ENCODE data around the gene IGF2BP2. TPM values are rescaled to one million over a fixed set of nuclear protein-coding genes. Genes with fewer than 3 reads are reported as not detected.
A peak's percentile ranks its signal among the peaks of the same experiment; 100 is the strongest.

Gene IGF2BP2
- total and polyA plus RNA-seq, 2 of the 4 experiments (the other 2 are of a cell fraction): 23.4 to 88.2 TPM

DNA sequence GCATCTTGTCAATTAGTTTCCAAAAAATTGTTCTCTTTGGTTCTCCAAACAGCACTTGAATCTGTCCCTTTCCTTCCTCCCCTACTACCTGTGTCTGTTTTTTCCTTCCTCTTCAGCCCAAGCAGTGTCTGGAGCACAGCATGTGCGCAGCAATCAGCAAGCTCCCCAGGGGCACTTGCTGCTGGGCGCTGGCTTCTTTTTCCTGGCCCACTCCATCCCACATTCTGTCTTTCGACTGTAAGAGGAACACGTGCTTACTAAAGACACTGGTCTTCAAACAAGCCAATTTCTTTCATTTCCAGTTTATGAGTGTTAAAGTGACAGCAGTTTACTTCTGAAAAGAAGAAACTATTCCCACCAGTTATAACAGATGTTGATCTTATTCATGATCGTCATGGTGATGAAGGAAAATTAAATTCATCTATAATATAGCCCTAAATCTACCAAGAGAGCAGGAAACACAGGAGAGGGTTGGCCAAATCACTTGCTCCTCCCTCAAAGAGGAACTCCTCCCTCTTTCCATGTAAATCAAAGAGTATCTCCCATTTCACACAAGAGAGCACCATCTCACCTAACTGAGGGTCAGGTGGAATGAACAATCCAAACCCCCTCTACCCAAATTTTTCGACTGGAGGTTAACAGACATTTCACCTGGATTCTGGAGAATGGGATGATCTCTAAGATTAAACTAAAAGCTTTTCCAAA lies 115.4 kb downstream of the IGF2BP2 start:
- WGBS, 2 experiments (ENCODE audit: extremely low coverage in 2 of 2, insufficient read length in 1 of 2): no CpG with 5 or more reads among the region's 6 CpGs
- Histone ChIP-seq H2BK120ac (ENCODE audit: low read depth, low read length) (no peak overlapping the region), H2AFZ (replicated peaks; ENCODE audit: low read length, poor library complexity) (no peak overlapping the region), H3K14ac (replicated peaks; ENCODE audit: low read depth, low read length) (no peak overlapping the region), H4K8ac (ENCODE audit: low read depth in 2 of 2, low read length in 2 of 2) (no peak overlapping the region), H2BK20ac (ENCODE audit: low read depth, low read length) (no peak overlapping the region), H3K79me1 (ENCODE audit: low read depth in 1 of 2, low read length in 2 of 2) (peaks cover 22 to 81% of the 10 kb centered on the region in 2 experiments; a peak in 3 of 4 replicates), H2BK5ac (ENCODE audit: low read depth, low read length, poor library complexity, severe bottlenecking) (no peak overlapping the region), H3K56ac (ENCODE audit: extremely low read depth, insufficient read depth, low read length) (no peak overlapping the region), H3K9me3 (ENCODE audit: control insufficient read depth, insufficient read depth, low read length) (no peaks in the 10 kb centered on the region), H2AK5ac (ENCODE audit: low read depth, low read length) (no peak overlapping the region), H3K9ac (ENCODE audit: low read depth, low read length) (no peak overlapping the region), H3K27ac (ENCODE audit: insufficient read depth, low read length) (no peak overlapping the region), H4K5ac (ENCODE audit: low read depth, low read length) (no peak overlapping the region), H4K91ac (ENCODE audit: insufficient read depth, low read depth, low read length) (no peak overlapping the region), H3K4me3 (ENCODE audit: insufficient read depth, low read depth, low read length) (no peak overlapping the region), H2AK9ac (replicated peaks; ENCODE audit: low read depth, low read length, poor library complexity) (no peak overlapping the region), H3K18ac (ENCODE audit: low read depth, low read length) (no peak overlapping the region), H3K4me2 (ENCODE audit: low read depth, low read length) (no peak overlapping the region), H3K27me3 (ENCODE audit: control insufficient read depth, insufficient read depth, low read length) (no peaks in the 10 kb centered on the region), H3K36me3 (ENCODE audit: control insufficient read depth, insufficient read depth, low read length) (no peaks in the 10 kb centered on the region), H3K23ac (ENCODE audit: low read depth, low read length) (no peak overlapping the region), H3K4me1 (ENCODE audit: control insufficient read depth, insufficient read depth, low read length) (peaks cover 13% of the 10 kb centered on the region), H3K4ac (ENCODE audit: low read depth, low read length) (no peak overlapping the region), H4K20me1 (ENCODE audit: insufficient read depth, low read length) (peaks cover 79% of the 10 kb centered on the region), H3K9me1 (ENCODE audit: insufficient read depth, low read length) (peaks cover 20% of the 10 kb centered on the region), H2BK15ac (ENCODE audit: low read depth, low read length) (0 out of 3 replicates have a peak overlapping the region, but pooled peaks have one; percentile 56)
- no peak for ATAC-seq (ENCODE audit: low read depth)
- dilution Hi-C loops (cut with HindIII; ENCODE audit: low sequenced_read_pairs, unreplicated experiment) (no loop called here), in situ Hi-C loops (cut with MboI; ENCODE audit: low sequenced_read_pairs) (no loop called here), intact Hi-C loops (cut with micrococcal nuclease) (no loop called here)
- no TSS peak for BruUV-seq (replicated peaks)
- POLR2A ChIA-PET (ENCODE audit: unreplicated experiment): interaction anchor here (0.6 kb wide), 1 partner anchor 17 kb away, joined by 6 read pairs; no protein-coding TSS in a partner anchor
- no peak for DNase-seq
- CTCF ChIA-PET: interaction anchor here (0.6 to 0.7 kb wide), 2 partner anchors 105 to 1958 kb away, joined by 3 to 4 read pairs; no protein-coding TSS in a partner anchor
- TF ChIP-seq CEBPB (IDR thresholded peaks at IDR 0.05; ENCODE audit: low read depth, low read length) (no peak), BHLHE40 (IDR thresholded peaks at IDR 0.05; ENCODE audit: low read depth, low read length) (no peak), NFE2L2 (IDR thresholded peaks at IDR 0.05; ENCODE audit: low read depth, low read length) (no peak), CHD1 (IDR thresholded peaks at IDR 0.05; ENCODE audit: low read depth, low read length) (no peak), POLR2A (IDR thresholded peaks at IDR 0.05; ENCODE audit: low read depth, low read length) (no peak), MXI1 (IDR thresholded peaks at IDR 0.05; ENCODE audit: borderline replicate concordance, low read depth, low read length) (no peak), RAD21 (IDR thresholded peaks at IDR 0.05; ENCODE audit: low read length) (no peak), MAZ (IDR thresholded peaks at IDR 0.05; ENCODE audit: borderline replicate concordance, low read depth, low read length) (no peak), MAFK (IDR thresholded peaks at IDR 0.05; ENCODE audit: low read depth, low read length) (no peak), RFX5 (IDR thresholded peaks at IDR 0.05; ENCODE audit: low read depth, low read length) (no peak), FOS (IDR thresholded peaks at IDR 0.05; ENCODE audit: low read depth, low read length) (no peak), SMC3 (IDR thresholded peaks at IDR 0.05; ENCODE audit: low read depth, low read length) (no peak)
- TF ChIP-seq, protein P1, sequence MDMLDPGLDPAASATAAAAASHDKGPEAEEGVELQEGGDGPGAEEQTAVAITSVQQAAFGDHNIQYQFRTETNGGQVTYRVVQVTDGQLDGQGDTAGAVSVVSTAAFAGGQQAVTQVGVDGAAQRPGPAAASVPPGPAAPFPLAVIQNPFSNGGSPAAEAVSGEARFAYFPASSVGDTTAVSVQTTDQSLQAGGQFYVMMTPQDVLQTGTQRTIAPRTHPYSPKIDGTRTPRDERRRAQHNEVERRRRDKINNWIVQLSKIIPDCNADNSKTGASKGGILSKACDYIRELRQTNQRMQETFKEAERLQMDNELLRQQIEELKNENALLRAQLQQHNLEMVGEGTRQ (IDR thresholded peaks at IDR 0.05; ENCODE audit: low read depth, low read length): no peak
- TF ChIP-seq, protein P2, sequence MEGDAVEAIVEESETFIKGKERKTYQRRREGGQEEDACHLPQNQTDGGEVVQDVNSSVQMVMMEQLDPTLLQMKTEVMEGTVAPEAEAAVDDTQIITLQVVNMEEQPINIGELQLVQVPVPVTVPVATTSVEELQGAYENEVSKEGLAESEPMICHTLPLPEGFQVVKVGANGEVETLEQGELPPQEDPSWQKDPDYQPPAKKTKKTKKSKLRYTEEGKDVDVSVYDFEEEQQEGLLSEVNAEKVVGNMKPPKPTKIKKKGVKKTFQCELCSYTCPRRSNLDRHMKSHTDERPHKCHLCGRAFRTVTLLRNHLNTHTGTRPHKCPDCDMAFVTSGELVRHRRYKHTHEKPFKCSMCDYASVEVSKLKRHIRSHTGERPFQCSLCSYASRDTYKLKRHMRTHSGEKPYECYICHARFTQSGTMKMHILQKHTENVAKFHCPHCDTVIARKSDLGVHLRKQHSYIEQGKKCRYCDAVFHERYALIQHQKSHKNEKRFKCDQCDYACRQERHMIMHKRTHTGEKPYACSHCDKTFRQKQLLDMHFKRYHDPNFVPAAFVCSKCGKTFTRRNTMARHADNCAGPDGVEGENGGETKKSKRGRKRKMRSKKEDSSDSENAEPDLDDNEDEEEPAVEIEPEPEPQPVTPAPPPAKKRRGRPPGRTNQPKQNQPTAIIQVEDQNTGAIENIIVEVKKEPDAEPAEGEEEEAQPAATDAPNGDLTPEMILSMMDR (conservative IDR thresholded peaks at IDR 0.05; ENCODE audit: low read depth, low read length): no peak
- TF ChIP-seq, protein P3, sequence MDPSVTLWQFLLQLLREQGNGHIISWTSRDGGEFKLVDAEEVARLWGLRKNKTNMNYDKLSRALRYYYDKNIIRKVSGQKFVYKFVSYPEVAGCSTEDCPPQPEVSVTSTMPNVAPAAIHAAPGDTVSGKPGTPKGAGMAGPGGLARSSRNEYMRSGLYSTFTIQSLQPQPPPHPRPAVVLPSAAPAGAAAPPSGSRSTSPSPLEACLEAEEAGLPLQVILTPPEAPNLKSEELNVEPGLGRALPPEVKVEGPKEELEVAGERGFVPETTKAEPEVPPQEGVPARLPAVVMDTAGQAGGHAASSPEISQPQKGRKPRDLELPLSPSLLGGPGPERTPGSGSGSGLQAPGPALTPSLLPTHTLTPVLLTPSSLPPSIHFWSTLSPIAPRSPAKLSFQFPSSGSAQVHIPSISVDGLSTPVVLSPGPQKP (IDR thresholded peaks at IDR 0.05; ENCODE audit: borderline replicate concordance, low read depth, low read length): no peak
